Activated CD4-positive, alpha-beta T cell treated with anti-CD3 and anti-CD28 coated beads, Interleukin-2, Interleukin-6, amounts not matched to agents 100 ng/mL and 50 ng/mL, durations not matched to agents 16 hours and 8 hours (primary cell): ENCODE data around the gene PLCB1.
"Not testable (repeated sequence)": the region's sequence is repeated elsewhere in the genome, so short reads cannot be mapped to it uniquely, and the experiment has no call there.

ENCODE experiments used
- DNase-seq: peaks from one replicate; pipeline ENCODE4 v3.0.0-alpha.2; 2020

PLCB1 gene

GRCh38 chr20:8131598-8132483 lies at the start of gene PLCB1:
Gene PLCB1, plus strand, starts transcription at chr20:8132266. Its CDS starts 386 bp downstream, at chr20:8132652.
- peak; percentile 81 for DNase-seq

- DNase-seq = no peak
These were observed 49.1 kb upstream of the PLCB1 start for GRCh38 chr20:8082989-8083388.

GRCh38 chr20:8089668-8090067 lies 42.4 kb upstream of the PLCB1 start:
- no peak for DNase-seq

- no peak for DNase-seq
These were observed 37.6 kb upstream of the PLCB1 start for GRCh38 chr20:8094415-8094818.

GRCh38 chr20:8094850-8095249 lies 37.2 kb upstream of the PLCB1 start:
- no peak for DNase-seq

GRCh38 chr20:8095648-8096572 lies 36.2 kb upstream of the PLCB1 start:
- DNase-seq = no peak

GRCh38 chr20:8097307-8097706 lies 34.8 kb upstream of the PLCB1 start:
- DNase-seq = no peak

GRCh38 chr20:8104252-8104651 lies 27.8 kb upstream of the PLCB1 start:
- DNase-seq = no peak

- not testable (repeated sequence) for DNase-seq
These were observed 17.5 kb upstream of the PLCB1 start for GRCh38 chr20:8114612-8115011.

GRCh38 chr20:8115436-8115835 lies 16.6 kb upstream of the PLCB1 start:
- DNase-seq = no peak

GRCh38 chr20:8116067-8116811 lies 15.8 kb upstream of the PLCB1 start:
- no peak for DNase-seq

- DNase-seq = no peak
These were observed 14.4 kb upstream of the PLCB1 start for GRCh38 chr20:8117636-8118035.

GRCh38 chr20:8118039-8118438 lies 14.0 kb upstream of the PLCB1 start:
- no peak for DNase-seq

GRCh38 chr20:8118760-8119159 lies 13.3 kb upstream of the PLCB1 start:
- no peak for DNase-seq

GRCh38 chr20:8121666-8122065 lies 10.4 kb upstream of the PLCB1 start:
- DNase-seq = no peak

GRCh38 chr20:8124639-8125038 lies 7.4 kb upstream of the PLCB1 start:
- DNase-seq = no peak

- no peak for DNase-seq
These were observed 5.9 kb upstream of the PLCB1 start for GRCh38 chr20:8126181-8126580.

GRCh38 chr20:8126841-8127378 lies 5.2 kb upstream of the PLCB1 start:
- no peak for DNase-seq

- DNase-seq = peak; percentile 64
These were observed 4.4 kb upstream of the PLCB1 start for GRCh38 chr20:8127553-8128255.

- DNase-seq = no peak
These were observed 3.6 kb upstream of the PLCB1 start for GRCh38 chr20:8128291-8129060.
